Vagina (tissue), 2 donors: ENCODE measurements around the gene FGF18.

ENCODE experiments used
- POLR2AphosphoS5 ChIP-seq, 2 donors: sonication (generic); formaldehyde crosslinking; IDR thresholded peaks; one replicate each; pipeline ENCODE4 v1.9.0; 2017; ENCODE audit warnings: antibody characterized with exemption in 2 of 2, mild to moderate bottlenecking in 2 of 2, low read depth in 1 of 2; ENCODE audit not compliant: insufficient read depth in 1 of 2
- TF ChIP-seq, protein P1 (sequence below), 3 experiments: fragments of 450-650 bp in 2 of 3; fragments of 200-600 bp in 1 of 3; sonication (generic) in 1 of 3; IDR thresholded peaks; one replicate each; pipeline ENCODE4 v1.5.1; 2017 to 2019; ENCODE audit warnings: antibody characterized with exemption in 3 of 3, mild to moderate bottlenecking in 2 of 3, moderate library complexity in 2 of 3

GRCh38 chr5:171425596-171426244 lies 6.3 kb downstream of the FGF18 start:
- TF ChIP-seq, protein P1, sequence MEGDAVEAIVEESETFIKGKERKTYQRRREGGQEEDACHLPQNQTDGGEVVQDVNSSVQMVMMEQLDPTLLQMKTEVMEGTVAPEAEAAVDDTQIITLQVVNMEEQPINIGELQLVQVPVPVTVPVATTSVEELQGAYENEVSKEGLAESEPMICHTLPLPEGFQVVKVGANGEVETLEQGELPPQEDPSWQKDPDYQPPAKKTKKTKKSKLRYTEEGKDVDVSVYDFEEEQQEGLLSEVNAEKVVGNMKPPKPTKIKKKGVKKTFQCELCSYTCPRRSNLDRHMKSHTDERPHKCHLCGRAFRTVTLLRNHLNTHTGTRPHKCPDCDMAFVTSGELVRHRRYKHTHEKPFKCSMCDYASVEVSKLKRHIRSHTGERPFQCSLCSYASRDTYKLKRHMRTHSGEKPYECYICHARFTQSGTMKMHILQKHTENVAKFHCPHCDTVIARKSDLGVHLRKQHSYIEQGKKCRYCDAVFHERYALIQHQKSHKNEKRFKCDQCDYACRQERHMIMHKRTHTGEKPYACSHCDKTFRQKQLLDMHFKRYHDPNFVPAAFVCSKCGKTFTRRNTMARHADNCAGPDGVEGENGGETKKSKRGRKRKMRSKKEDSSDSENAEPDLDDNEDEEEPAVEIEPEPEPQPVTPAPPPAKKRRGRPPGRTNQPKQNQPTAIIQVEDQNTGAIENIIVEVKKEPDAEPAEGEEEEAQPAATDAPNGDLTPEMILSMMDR (IDR thresholded peaks at IDR 0.05), result no peak
- no peak for TF ChIP-seq POLR2AphosphoS5 (IDR thresholded peaks at IDR 0.05; ENCODE audit: insufficient read depth in 1 of 2, low read depth in 1 of 2)
